ENCODE results near the gene SLC6A11. TPM values are rescaled to one million over a fixed set of nuclear protein-coding genes. Genes with fewer than 3 reads are reported as not detected.

SLC6A11 gene
- total RNA-seq, 4 donors from 2014 or later: not detected

DNA sequence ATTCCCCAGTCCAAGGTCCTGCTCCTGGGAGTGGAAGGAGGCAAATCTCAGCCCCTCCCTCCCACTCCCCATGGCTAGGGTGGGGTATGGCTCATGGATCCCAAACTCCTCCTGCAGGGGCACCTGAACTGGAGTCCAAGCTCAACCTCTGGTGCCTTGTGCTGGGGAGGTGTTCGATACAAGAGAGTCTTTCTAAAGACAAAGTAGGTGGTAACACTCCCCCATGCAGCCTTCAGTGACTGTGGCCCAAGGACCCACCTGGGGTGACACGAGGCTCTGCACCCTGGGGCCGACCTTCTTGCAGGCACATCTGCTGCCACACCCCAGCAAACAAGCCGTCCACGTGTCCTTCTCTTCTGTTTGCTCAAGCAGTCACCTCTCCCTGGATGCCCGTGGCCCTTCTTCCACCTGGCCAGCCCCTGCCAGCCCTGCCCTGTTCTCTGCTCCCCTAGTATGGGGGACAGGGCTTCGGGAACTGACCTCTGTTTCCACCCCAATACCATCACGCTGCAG, 36.7 kb upstream of the SLC6A11 start:
- no peak for ATAC-seq
- Histone ChIP-seq H3K4me1 (no peaks in the 10 kb centered on the region), H3K36me3 (no peaks in the 10 kb centered on the region), H3K27me3 (no peaks in the 10 kb centered on the region), H3K9me3 (no peaks in the 10 kb centered on the region), H3K27ac (no peak overlapping the region), H3K4me3 (no peak overlapping the region)
- no peak for DNase-seq
- in situ Hi-C loops (cut with MboI; ENCODE audit: low sequenced_read_pairs in 4 of 4) (no loop called here), intact Hi-C loops (cut with DNase I; ENCODE audit: low total_unique reads) (no loop called here)
- TF ChIP-seq, protein P1, sequence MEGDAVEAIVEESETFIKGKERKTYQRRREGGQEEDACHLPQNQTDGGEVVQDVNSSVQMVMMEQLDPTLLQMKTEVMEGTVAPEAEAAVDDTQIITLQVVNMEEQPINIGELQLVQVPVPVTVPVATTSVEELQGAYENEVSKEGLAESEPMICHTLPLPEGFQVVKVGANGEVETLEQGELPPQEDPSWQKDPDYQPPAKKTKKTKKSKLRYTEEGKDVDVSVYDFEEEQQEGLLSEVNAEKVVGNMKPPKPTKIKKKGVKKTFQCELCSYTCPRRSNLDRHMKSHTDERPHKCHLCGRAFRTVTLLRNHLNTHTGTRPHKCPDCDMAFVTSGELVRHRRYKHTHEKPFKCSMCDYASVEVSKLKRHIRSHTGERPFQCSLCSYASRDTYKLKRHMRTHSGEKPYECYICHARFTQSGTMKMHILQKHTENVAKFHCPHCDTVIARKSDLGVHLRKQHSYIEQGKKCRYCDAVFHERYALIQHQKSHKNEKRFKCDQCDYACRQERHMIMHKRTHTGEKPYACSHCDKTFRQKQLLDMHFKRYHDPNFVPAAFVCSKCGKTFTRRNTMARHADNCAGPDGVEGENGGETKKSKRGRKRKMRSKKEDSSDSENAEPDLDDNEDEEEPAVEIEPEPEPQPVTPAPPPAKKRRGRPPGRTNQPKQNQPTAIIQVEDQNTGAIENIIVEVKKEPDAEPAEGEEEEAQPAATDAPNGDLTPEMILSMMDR (IDR thresholded peaks at IDR 0.05 in 4 of 5, conservative IDR thresholded peaks at IDR 0.05 in 1 of 5): no peak
- TF ChIP-seq POLR2A (IDR thresholded peaks at IDR 0.05): no peak

DNA sequence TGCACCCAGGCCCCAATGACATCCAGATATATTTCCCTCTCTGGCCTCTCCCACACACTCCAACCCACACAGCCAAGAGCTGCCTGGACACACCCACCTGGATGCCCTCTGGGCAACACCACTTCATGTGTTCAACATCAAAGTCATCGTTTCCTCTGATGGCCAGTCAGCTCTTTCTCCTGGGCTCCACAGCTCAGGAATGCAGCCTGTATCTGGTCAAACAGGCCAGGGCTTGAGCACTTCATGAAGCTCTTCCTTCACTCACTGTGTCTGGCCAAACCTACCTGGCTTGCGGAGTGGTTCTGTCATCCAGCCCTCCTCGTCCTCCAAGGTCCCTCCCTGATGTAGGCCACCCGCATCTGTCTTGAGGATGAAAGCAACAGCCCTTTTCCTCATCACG, 35.8 kb upstream of the SLC6A11 start:
- Histone ChIP-seq H3K36me3 (no peaks in the 10 kb centered on the region), H3K27me3 (peaks cover 0 to 1% (median 0%) of the 10 kb centered on the region in 3 donors), H3K9me3 (no peaks in the 10 kb centered on the region), H3K27ac (no peak overlapping the region), H3K4me3 (no peak overlapping the region), H3K4me1 (no peaks in the 10 kb centered on the region)
- TF ChIP-seq POLR2A (IDR thresholded peaks at IDR 0.05): no peak
- TF ChIP-seq, protein P1 (IDR thresholded peaks at IDR 0.05 in 4 of 5, conservative IDR thresholded peaks at IDR 0.05 in 1 of 5): no peak
- no peak for ATAC-seq
- no peak for DNase-seq
- intact Hi-C loops (cut with DNase I; ENCODE audit: low total_unique reads): no loop called here
- in situ Hi-C loops (cut with MboI; ENCODE audit: low sequenced_read_pairs in 4 of 4): no loop called here

DNA sequence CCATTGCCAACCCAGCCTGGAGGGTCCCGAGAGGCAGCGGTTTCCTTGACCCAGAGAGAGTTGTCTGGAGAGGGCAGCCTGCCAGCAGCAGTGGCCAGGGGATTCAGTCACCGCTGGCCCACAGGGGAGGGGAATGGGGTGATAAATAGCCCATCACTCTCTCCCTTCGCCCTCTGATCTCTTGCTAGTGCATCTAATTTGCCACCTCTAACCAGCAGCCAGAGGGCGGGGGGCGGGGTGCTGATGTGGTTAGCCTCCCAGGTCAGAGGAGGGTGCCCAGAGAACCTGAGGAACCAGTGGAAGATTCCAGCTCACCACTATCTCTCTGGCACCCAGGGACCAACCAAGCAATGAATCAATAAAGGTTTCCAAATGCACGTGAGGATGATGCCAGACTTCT, 35.1 kb upstream of the SLC6A11 start:
- H3K9me3 ChIP-seq: no peaks in the 10 kb centered on the region
- H3K4me1 ChIP-seq: no peaks in the 10 kb centered on the region
- TF ChIP-seq, protein P1 (IDR thresholded peaks at IDR 0.05 in 4 of 5, conservative IDR thresholded peaks at IDR 0.05 in 1 of 5): no peak
- TF ChIP-seq POLR2A (IDR thresholded peaks at IDR 0.05): no peak
- no peaks in the 10 kb centered on the region for H3K36me3 ChIP-seq
- no peak for DNase-seq
- H3K27me3 ChIP-seq: peaks cover 0 to 2% (median 0%) of the 10 kb centered on the region in 3 donors
- intact Hi-C loops (cut with DNase I; ENCODE audit: low total_unique reads): no loop called here
- in situ Hi-C loops (cut with MboI; ENCODE audit: low sequenced_read_pairs in 4 of 4): no loop called here
- H3K4me3 ChIP-seq: no peak overlapping the region
- H3K27ac ChIP-seq: no peak overlapping the region
- no peak for ATAC-seq

DNA sequence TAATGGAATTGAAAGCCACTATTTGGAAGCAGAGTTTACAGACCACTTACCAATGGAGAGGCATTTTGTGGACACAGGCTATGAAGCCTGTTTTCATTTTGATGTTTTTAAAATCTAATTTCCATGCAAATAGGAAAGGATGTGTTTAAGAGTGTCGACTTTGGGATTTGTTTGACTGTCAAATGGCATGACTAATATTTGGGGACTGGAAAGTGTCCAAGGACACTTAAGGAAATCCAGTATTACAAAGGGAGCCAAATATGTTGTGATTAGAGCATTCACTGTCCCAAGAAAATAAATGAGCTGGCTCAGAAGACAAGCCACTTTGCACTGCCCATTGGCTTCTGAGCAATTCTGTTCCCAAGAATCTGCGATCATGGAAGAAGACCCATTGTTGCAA, 34.0 kb upstream of the SLC6A11 start:
- DNase-seq: no peak
- Histone ChIP-seq H3K4me3 (no peak overlapping the region), H3K4me1 (no peaks in the 10 kb centered on the region), H3K9me3 (no peaks in the 10 kb centered on the region), H3K27me3 (peaks cover 0 to 5% (median 5%) of the 10 kb centered on the region in 3 donors), H3K36me3 (no peaks in the 10 kb centered on the region), H3K27ac (no peak overlapping the region)
- in situ Hi-C loops (cut with MboI; ENCODE audit: low sequenced_read_pairs in 4 of 4) (no loop called here), intact Hi-C loops (cut with DNase I; ENCODE audit: low total_unique reads) (no loop called here)
- no peak for TF ChIP-seq POLR2A (IDR thresholded peaks at IDR 0.05)
- TF ChIP-seq, protein P1 (IDR thresholded peaks at IDR 0.05 in 4 of 5, conservative IDR thresholded peaks at IDR 0.05 in 1 of 5): no peak
- no peak for ATAC-seq

Measured in gastrocnemius medialis (tissue), 4 donors.